Activated CD4-positive, CD25-positive, alpha-beta regulatory T cell (primary cell): ENCODE data around the gene ATXN1.

Experiments
- DNase-seq, 4 experiments: peaks; one replicate each; lab custom pipeline; 2025; lab: John Stamatoyannopoulos, UW

Gene ATXN1

GRCh38 chr6:16252686-16253299 lies 508.5 kb downstream of the ATXN1 start:
- no peak for DNase-seq

- no peak for DNase-seq
These were observed 509.6 kb downstream of the ATXN1 start for GRCh38 chr6:16251706-16252105.

GRCh38 chr6:16249971-16250370 lies 511.3 kb downstream of the ATXN1 start:
- DNase-seq = no peak
